Measurements from ENCODE around the gene MEP1B. TPM values are rescaled to one million over a fixed set of nuclear protein-coding genes. Genes with fewer than 3 reads are reported as not detected.
"Not testable (repeated sequence)": the region's sequence is repeated elsewhere in the genome, so short reads cannot be mapped to it uniquely, and the experiment has no call there.

Gene MEP1B
- polyA plus RNA-seq, 1 donor from 2014 or later: 0.35 TPM

DNA sequence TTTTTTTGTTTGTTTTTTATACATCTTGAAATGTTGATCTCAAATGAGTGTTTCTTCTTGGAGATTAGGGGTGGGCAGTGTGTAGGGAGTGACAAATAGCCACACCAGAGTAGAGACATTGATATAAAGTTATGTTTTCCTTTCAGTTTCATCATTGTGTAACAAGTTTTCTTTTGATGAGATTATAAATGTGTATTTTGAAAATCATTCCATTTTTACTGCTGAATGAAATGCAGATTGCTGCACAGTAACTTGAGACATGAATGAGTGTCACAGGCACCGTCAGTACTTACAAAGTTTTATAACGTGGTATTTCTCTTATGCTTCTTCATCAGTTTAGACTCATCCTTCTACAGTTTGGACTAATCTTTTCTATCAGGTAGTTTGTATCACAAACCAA is 370 bp downstream of the MEP1B start:
- H3K4me1 Mint-ChIP-seq: peaks cover 0 to 2% (median 0%) of the 10 kb centered on the region in 3 donors
- no peak overlapping the region for H3K4me3 Mint-ChIP-seq
- H3K27ac Mint-ChIP-seq: no peak overlapping the region
- peaks cover 10% of the 10 kb centered on the region for H3K27me3 Mint-ChIP-seq
- H3K9me3 Mint-ChIP-seq: peaks cover 0 to 6% (median 6%) of the 10 kb centered on the region in 3 donors
- no peaks in the 10 kb centered on the region for H3K36me3 Mint-ChIP-seq

DNA sequence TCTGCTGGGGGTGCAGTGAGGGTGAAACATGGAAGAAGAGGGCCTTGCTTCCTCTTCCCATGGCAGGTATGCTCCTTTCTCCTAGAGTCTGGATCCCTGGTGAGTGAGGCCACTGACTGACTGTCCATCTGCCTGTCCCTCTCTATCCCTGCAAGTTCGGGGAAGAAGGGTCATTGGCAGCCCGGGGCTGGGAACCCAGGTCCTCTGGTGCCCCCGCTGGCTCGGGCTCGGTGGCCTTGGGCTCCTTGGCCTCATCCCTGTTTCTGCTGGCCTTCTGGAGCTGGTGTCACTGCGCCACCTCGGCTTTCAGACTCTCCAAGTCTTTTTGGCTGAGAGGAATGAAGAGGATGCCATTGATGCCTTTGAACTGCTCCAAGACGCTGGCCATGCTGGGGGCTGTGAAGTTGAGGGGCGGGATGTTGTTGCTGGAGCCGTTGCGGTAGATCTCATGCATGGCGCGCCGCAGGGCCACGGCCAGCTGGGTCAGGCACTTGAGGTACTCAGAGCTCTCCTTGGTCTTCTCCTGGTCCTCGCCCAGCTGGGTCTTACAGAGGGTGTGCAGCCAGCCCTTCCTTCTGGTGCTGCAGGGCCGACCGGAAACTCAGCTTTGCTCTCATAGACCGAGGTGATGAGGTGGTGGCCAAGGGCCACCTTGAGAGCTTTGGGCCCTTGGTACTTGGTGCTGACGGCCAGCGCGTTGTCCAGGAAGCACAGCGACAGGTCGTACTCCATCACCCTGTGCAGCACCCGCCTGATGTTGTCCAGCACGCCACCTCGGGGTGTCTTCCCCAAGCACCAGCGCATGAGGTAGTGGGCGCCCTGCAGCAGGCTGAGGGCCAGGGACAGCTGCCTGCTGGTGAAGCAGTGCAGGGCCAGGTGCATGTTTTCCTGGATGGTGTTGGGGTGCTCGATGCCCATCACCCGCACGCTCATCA is 6.3 kb downstream of the MEP1B start:
- Mint-ChIP-seq H3K4me1 (peaks cover 0 to 1% (median 0%) of the 10 kb centered on the region in 3 donors), H3K27me3 (no peaks in the 10 kb centered on the region), H3K27ac (peak overlapping the region in 1 of 3 donors; percentile 14), H3K4me3 (no peak overlapping the region), H3K36me3 (no peaks in the 10 kb centered on the region), H3K9me3 (no peaks in the 10 kb centered on the region)

DNA sequence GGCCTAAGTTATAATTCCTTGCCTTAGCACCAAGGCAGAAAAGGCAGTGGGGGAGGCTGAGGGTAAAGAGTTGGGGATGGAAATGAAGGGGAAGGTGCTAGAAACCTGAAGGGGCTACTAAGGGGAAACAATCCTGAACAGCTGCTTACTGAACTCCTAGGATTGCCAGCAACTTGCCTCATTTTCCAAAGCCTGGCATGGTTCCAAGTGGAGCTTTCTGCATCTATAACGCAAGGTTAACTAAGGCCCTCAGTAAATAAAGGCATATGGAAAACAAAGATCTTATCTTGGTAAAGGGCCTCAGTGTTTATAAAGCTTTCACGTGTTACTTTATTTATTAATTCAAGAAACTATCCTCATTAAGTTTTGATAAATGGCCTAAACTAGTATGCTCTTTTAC is 10.9 kb downstream of the MEP1B start:
- Mint-ChIP-seq H3K36me3 (no peaks in the 10 kb centered on the region), H3K4me3 (no peak overlapping the region), H3K27ac (no peak overlapping the region), H3K27me3 (no peaks in the 10 kb centered on the region), H3K4me1 (no peaks in the 10 kb centered on the region), H3K9me3 (no peaks in the 10 kb centered on the region)

DNA sequence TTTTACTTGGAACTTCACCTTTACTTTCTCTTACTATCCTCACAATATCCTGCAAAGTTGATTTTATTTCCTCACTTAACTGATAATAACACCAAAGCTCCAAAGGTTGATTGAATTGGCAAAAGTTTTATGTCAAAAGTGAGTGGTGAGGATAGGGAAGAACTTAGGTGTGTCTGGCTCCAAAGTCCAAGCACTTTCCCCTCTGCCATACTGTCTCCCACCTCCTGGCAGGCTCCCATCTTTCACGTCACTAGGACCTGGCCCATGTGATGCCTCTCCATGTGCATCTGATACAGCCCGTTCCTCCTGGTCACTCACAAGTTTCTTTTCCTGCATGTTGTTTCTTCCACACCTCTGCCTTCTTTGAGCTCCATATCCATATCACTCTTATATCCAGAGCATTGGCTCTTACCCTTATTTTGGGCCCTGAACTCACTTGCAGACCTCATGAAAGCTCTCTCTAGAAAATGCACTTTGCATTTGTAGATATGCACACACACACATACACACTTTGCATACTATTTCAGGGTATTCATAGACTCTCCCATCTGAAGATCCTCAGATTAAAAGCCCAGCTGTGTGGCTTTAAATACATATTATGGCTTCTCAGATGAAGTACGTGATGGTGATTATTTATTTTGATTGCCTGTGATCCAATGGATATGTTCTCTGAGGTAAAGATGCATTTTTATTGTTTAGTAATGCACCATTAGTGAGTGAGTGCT is 12.3 kb downstream of the MEP1B start:
- Mint-ChIP-seq H3K36me3 (no peaks in the 10 kb centered on the region), H3K4me1 (no peaks in the 10 kb centered on the region), H3K9me3 (no peaks in the 10 kb centered on the region), H3K27ac (no peak overlapping the region), H3K4me3 (no peak overlapping the region), H3K27me3 (no peaks in the 10 kb centered on the region)

- Mint-ChIP-seq H3K27me3 (no peaks in the 10 kb centered on the region), H3K4me3 (no peak overlapping the region), H3K36me3 (no peaks in the 10 kb centered on the region)
Measured at GRCh38 chr18:32208023-32208422, 18.2 kb downstream of the MEP1B start.

DNA sequence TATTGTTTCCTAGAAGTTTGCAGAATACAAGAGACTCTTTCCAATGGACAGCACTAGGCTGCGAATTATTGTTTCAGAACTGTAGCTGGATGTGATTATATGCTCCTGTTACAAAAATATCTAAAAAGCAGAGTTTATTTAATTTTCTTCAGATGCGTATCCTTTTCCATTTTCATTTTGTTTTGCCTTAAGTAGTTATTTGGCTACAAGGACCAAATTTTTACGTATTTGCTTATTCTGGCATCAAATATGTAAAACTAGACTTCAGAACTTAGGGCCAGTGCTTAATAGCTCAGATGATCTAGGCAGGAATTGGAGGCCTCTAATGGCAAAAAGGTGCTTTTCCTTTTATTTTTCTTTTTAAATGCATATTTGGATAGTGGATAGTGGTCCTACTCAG is 18.7 kb downstream of the MEP1B start:
- Mint-ChIP-seq H3K9me3 (no peaks in the 10 kb centered on the region), H3K4me3 (no peak overlapping the region), H3K27ac (no peak overlapping the region), H3K4me1 (no peaks in the 10 kb centered on the region), H3K36me3 (no peaks in the 10 kb centered on the region), H3K27me3 (no peaks in the 10 kb centered on the region)

More at GRCh38 chr18:32208023-32208422, 18.2 kb downstream of the MEP1B start:
- Mint-ChIP-seq H3K27ac (no peak overlapping the region), H3K4me1 (no peaks in the 10 kb centered on the region), H3K9me3 (no peaks in the 10 kb centered on the region)

GRCh38 chr18:32209685-32210445 is 20.0 kb downstream of the MEP1B start:
- no peaks in the 10 kb centered on the region for H3K27me3 Mint-ChIP-seq
- H3K4me3 Mint-ChIP-seq: no peak overlapping the region
- H3K4me1 Mint-ChIP-seq: no peaks in the 10 kb centered on the region
- no peak overlapping the region for H3K27ac Mint-ChIP-seq
- H3K36me3 Mint-ChIP-seq: no peaks in the 10 kb centered on the region
- no peaks in the 10 kb centered on the region for H3K9me3 Mint-ChIP-seq

- Mint-ChIP-seq H3K36me3 (no peaks in the 10 kb centered on the region), H3K4me3 (no peak overlapping the region), H3K9me3 (no peaks in the 10 kb centered on the region), H3K27ac (no peak overlapping the region), H3K4me1 (no peaks in the 10 kb centered on the region), H3K27me3 (no peaks in the 10 kb centered on the region)
Measured at GRCh38 chr18:32213693-32214092, 23.9 kb downstream of the MEP1B start.

DNA sequence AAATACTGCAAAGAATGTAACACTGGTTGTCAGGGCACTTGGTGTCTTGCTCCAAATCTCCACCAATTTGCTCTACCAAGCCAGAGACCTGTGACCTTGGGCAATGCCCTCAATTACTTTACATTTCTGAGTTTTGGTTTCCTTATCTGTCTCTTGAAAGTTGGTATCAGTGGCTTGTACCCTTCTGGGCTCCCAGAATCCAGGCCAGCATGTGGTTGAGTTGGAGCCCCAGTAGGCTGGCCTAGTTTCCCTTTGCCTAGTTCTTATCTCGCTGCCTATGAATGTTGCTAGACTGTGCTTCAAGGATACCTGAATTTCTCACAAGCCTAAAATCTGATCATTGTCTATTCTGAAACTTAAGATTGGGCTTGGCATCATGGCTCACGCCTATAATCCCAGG is 26.6 kb downstream of the MEP1B start:
- no peak overlapping the region for H3K4me3 Mint-ChIP-seq
- H3K9me3 Mint-ChIP-seq: no peaks in the 10 kb centered on the region
- no peaks in the 10 kb centered on the region for H3K27me3 Mint-ChIP-seq
- no peaks in the 10 kb centered on the region for H3K4me1 Mint-ChIP-seq
- no peaks in the 10 kb centered on the region for H3K36me3 Mint-ChIP-seq
- H3K27ac Mint-ChIP-seq: no peak overlapping the region

DNA sequence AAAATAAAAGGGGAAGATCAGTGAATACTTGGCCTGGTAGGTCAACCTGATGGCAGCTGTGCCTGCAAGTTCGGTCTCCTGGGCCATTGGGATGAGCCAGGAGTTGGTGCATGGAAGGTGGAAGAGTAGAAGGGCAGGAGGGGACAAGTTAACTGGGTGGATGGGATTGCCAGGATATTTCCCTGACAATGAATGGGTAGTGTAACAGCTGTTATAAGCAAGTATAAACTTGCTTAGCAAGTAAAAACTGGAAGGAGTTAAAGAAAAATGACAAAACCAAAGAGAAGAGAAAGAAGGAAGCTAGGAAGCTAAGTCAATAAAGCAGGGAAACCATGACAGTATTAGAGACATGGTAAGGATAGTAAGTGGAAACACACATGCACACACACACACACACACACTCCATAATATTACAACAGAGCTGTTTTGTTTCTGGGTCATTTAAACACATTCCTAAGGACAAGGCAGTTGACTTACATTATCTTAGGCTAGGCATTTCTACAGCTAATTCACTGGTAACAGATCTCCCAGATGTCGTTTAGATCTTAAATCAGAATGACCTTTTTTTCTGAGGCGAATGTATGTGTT is 29.7 kb downstream of the MEP1B start:
- peaks cover 0 to 2% (median 0%) of the 10 kb centered on the region in 3 donors for H3K9me3 Mint-ChIP-seq
- no peak overlapping the region for H3K27ac Mint-ChIP-seq
- H3K27me3 Mint-ChIP-seq: no peaks in the 10 kb centered on the region
- no peak overlapping the region for H3K4me3 Mint-ChIP-seq
- no peaks in the 10 kb centered on the region for H3K36me3 Mint-ChIP-seq
- no peaks in the 10 kb centered on the region for H3K4me1 Mint-ChIP-seq

DNA sequence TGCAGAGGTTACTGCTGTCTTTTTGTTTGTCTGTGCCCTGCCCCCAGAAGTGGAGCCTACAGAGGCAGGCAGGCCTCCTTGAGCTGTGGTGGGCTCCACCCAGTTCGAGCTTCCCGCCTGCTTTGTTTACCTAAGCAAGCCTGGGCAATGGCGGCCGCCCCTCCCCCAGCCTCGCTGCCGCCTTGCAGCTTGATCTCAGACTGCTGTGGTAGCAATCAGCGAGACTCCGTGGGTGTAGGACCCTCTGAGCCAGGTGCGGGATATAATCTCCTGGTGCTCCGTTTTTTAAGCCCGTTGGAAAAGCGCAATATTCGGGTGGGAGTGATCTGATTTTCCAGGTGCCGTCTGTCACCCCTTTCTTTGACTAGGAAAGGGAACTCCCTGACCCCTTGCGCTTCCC is 43.5 kb downstream of the MEP1B start:
- not testable (repeated sequence) for H3K27ac Mint-ChIP-seq, H3K4me3 Mint-ChIP-seq, H3K9me3 Mint-ChIP-seq, H3K36me3 Mint-ChIP-seq, H3K4me1 Mint-ChIP-seq, H3K27me3 Mint-ChIP-seq

GRCh38 chr18:32237049-32237448 is 47.2 kb downstream of the MEP1B start:
- H3K27ac Mint-ChIP-seq: no peak overlapping the region
- H3K36me3 Mint-ChIP-seq: peaks cover 1% of the 10 kb centered on the region
- peaks cover 0 to 5% (median 1%) of the 10 kb centered on the region in 3 donors for H3K9me3 Mint-ChIP-seq
- H3K4me1 Mint-ChIP-seq: peaks cover 0 to 1% (median 0%) of the 10 kb centered on the region in 3 donors
- H3K4me3 Mint-ChIP-seq: no peak overlapping the region
- H3K27me3 Mint-ChIP-seq: peaks cover 10% of the 10 kb centered on the region

DNA sequence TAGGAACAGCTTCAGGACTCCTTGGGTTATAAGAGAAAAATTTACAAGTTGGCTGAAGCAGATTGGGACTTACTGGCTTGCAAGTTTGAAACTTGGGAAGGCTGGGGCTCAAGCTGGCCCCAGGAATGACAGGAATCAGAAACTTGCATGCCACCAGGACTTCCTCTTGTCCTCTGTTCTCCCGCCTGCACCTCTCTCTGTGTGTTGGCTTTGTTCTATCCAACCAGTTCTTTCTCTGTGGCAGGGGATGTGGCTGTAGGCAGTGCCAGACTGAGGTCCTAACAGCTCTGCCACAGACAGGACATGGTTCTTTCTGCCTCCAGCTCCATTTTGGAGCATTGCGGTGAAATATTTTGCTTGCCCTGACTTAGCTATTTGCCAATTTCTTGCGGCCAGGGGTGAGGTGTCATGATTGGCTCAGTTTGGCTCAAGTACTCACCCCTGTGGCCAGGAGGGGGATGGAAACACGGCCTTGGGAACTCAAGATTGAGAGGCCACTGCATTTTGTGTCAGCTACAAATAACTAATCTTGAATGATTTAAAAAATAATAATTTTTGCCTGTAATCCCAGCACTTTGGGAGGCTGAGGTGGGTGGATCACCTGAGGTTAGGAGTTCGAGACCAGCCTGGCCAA is 48.9 kb downstream of the MEP1B start:
- Mint-ChIP-seq H3K4me3 (no peak overlapping the region), H3K36me3 (peaks cover 1% of the 10 kb centered on the region), H3K9me3 (peaks cover 0 to 4% (median 1%) of the 10 kb centered on the region in 3 donors), H3K27me3 (peaks cover 9% of the 10 kb centered on the region), H3K27ac (no peak overlapping the region), H3K4me1 (peaks cover 0 to 1% (median 0%) of the 10 kb centered on the region in 3 donors)

DNA sequence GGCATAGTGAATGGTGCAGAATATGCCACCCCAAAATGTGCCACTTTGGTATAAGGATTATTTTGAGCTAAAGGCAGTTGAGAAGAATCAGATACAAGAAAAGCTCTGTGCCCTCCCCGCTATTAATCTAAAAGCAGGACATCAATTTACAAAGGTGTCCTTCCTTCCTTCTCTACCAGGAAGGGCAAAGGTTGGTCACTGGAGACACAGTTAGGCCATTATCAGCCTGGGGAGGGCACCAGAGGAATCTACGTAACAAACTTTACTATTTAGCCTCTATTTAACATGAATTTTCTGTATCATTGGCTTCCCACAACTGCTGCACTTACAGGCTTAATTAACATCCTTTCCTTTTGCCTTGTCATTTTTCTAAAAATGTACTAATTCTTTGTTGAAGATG is 52.6 kb downstream of the MEP1B start:
- H3K4me3 Mint-ChIP-seq: no peak overlapping the region
- H3K27ac Mint-ChIP-seq: no peak overlapping the region
- no peaks in the 10 kb centered on the region for H3K9me3 Mint-ChIP-seq
- H3K4me1 Mint-ChIP-seq: peaks cover 0 to 1% (median 0%) of the 10 kb centered on the region in 3 donors
- peaks cover 1% of the 10 kb centered on the region for H3K36me3 Mint-ChIP-seq
- peaks cover 6% of the 10 kb centered on the region for H3K27me3 Mint-ChIP-seq
